ENCODE results near the gene NHS.

The NHS gene

DNA sequence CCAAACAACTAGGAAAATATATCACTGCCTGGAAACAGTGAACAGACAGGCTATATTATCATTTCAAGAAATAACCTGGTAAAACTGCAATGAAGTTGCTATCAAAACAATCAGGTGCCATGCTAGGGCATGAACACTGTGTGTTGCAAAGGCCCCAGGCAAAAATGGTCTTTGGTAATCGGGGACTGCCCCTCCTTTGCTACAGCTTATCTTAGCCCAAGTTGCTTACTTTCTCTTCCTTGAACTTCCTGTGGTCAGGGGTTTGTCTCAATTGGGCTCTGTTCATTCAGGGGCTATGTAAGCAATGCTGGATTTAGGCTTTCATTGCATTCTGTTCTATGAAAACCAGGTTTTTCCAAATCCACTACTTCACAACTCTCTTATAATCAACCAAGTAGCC lies 392.7 kb downstream of the NHS start:
- Histone ChIP-seq H3K36me3 (ENCODE audit: control insufficient read depth, insufficient read depth, low read length) (no peaks in the 10 kb centered on the region), H3K9me3 (ENCODE audit: control insufficient read depth, low read length) (no peaks in the 10 kb centered on the region), H3K4me3 (ENCODE audit: insufficient read depth, low read depth, low read length) (no peak overlapping the region), H3K27ac (ENCODE audit: insufficient read depth, low read depth, low read length, poor library complexity, severe bottlenecking) (no peak overlapping the region), H3K4me1 (ENCODE audit: control insufficient read depth, insufficient read depth, low read length) (no peaks in the 10 kb centered on the region), H3K27me3 (ENCODE audit: control insufficient read depth, insufficient read depth, low read length, poor library complexity, severe bottlenecking) (peaks cover 7% of the 10 kb centered on the region)
- 71 to 78% methylated on average over 1 of the region's 1 CpG for WGBS, 2 experiments

DNA sequence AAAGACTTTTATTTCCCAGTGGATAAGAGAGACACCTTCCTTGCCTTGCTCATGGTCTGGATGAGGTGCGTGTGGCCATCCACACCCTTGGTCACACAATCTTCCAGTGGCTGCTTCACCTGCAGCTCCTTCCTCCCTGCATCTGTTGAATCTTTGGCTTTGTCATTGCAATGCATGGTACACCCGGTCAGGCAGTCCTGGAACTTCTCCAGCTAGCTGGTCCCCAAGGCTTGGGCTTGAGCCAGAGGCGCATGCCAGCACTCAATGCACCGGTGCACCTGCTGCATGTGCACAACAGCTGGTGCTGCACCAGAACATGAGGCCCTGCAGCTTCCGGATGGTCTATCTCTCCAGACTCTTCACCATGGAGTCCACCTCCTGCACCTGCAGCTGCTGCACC lies 394.0 kb downstream of the NHS start:
- Histone ChIP-seq H3K27ac (ENCODE audit: insufficient read depth, low read depth, low read length, poor library complexity, severe bottlenecking) (no peak overlapping the region), H3K36me3 (ENCODE audit: control insufficient read depth, insufficient read depth, low read length) (no peaks in the 10 kb centered on the region), H3K4me3 (ENCODE audit: insufficient read depth, low read depth, low read length) (no peak overlapping the region), H3K27me3 (ENCODE audit: control insufficient read depth, insufficient read depth, low read length, poor library complexity, severe bottlenecking) (peaks cover 14% of the 10 kb centered on the region), H3K9me3 (ENCODE audit: control insufficient read depth, low read length) (no peaks in the 10 kb centered on the region), H3K4me1 (ENCODE audit: control insufficient read depth, insufficient read depth, low read length) (no peaks in the 10 kb centered on the region)
- WGBS, 2 experiments, result 89 to 96% methylated on average over 5 of the region's 5 CpGs

DNA sequence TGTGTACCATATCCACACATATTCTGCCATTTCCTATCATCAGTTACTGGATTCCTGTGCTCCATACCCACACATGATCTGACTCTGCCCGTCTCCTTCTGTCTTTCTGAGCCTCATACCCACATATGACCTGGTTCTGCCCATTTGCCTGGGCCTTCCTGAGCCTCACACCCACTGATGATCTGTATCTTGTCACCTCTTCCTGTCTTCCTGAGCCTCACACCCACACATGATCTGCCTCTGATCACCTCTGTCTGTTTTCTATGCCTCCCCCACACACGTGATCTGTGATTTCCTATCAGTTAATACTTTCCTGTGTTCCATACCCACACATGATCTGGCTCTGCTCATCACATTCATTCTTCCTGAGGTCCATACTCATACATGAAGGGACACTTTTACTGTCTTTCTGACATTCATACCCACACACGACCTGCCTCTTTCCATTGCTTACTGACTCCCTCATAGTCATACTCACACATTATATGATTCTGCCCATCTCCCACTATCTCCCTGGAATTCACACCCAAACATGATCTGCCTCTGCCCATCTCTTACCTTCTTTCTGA lies 394.8 kb downstream of the NHS start:
- H3K27me3 ChIP-seq (ENCODE audit: control insufficient read depth, insufficient read depth, low read length, poor library complexity, severe bottlenecking), result peaks cover 14% of the 10 kb centered on the region
- no peak overlapping the region for H3K4me3 ChIP-seq (ENCODE audit: insufficient read depth, low read depth, low read length)
- 76 to 77% methylated on average over 3 of the region's 3 CpGs for WGBS, 2 experiments

DNA sequence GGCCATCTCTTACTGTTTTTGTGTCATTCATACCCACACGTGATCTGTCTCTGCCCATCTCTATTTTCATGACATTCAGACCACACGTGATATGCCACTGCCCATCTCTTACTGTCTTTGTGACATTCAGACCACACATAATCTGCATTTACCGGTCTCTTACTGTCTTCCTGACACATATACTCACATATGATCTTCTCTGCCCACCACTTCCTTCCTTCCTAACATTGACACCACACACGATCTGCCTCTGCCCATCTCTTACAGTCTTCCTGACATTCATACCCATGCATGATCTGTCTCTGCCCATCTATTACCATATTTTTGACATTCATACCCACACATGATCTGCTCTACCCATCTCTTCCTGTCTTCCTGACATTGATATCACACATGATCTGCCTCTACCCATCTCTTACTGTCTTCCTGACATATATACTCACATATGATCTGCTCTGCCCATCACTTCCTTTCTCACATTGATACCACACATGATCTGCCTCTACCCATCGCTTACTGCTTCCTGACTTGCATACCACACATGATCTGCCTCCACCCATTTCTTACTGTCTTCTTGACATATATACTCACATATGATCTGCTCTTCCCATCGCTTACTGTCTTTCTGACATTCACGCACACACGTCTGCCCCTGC lies 398.3 kb downstream of the NHS start:
- 84 to 88% methylated on average over 8 of the region's 8 CpGs for WGBS, 2 experiments
- Histone ChIP-seq H3K27me3 (ENCODE audit: control insufficient read depth, insufficient read depth, low read length, poor library complexity, severe bottlenecking) (peaks cover 14% of the 10 kb centered on the region), H3K36me3 (ENCODE audit: control insufficient read depth, insufficient read depth, low read length) (no peaks in the 10 kb centered on the region), H3K9me3 (ENCODE audit: control insufficient read depth, low read length) (no peaks in the 10 kb centered on the region), H3K4me1 (ENCODE audit: control insufficient read depth, insufficient read depth, low read length) (no peaks in the 10 kb centered on the region), H3K4me3 (ENCODE audit: insufficient read depth, low read depth, low read length) (no peak overlapping the region), H3K27ac (ENCODE audit: insufficient read depth, low read depth, low read length, poor library complexity, severe bottlenecking) (no peak overlapping the region)

More for the DNA sequence above, 394.8 kb downstream of the NHS start:
- H3K9me3 ChIP-seq (ENCODE audit: control insufficient read depth, low read length), result no peaks in the 10 kb centered on the region
- no peaks in the 10 kb centered on the region for H3K36me3 ChIP-seq (ENCODE audit: control insufficient read depth, insufficient read depth, low read length)
- H3K4me1 ChIP-seq (ENCODE audit: control insufficient read depth, insufficient read depth, low read length), result no peaks in the 10 kb centered on the region
- H3K27ac ChIP-seq (ENCODE audit: insufficient read depth, low read depth, low read length, poor library complexity, severe bottlenecking), result no peak overlapping the region

DNA sequence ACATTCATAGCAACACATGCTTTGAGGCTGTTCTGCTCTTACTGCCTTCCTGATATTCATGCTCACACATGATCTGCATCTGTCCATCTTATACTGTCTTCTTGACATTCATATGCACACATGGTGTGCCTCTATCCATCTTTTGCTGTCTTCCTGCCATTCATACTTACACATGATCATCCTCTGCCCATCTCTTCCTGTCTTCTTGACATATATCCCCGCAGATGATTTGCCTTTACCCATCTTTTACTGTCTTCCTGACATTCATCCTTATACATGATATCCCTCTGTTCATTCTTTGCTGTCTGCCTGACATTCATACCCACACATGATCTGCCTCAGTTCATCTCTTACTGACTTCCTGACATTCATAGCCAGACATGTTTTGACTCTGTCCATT lies 399.1 kb downstream of the NHS start:
- Histone ChIP-seq H3K4me1 (ENCODE audit: control insufficient read depth, insufficient read depth, low read length) (no peaks in the 10 kb centered on the region), H3K27me3 (ENCODE audit: control insufficient read depth, insufficient read depth, low read length, poor library complexity, severe bottlenecking) (peaks cover 14% of the 10 kb centered on the region), H3K4me3 (ENCODE audit: insufficient read depth, low read depth, low read length) (no peak overlapping the region), H3K27ac (ENCODE audit: insufficient read depth, low read depth, low read length, poor library complexity, severe bottlenecking) (no peak overlapping the region), H3K9me3 (ENCODE audit: control insufficient read depth, low read length) (no peaks in the 10 kb centered on the region), H3K36me3 (ENCODE audit: control insufficient read depth, insufficient read depth, low read length) (no peaks in the 10 kb centered on the region)
- WGBS, 2 experiments, result 91 to 97% methylated on average over 1 of the region's 1 CpG

DNA sequence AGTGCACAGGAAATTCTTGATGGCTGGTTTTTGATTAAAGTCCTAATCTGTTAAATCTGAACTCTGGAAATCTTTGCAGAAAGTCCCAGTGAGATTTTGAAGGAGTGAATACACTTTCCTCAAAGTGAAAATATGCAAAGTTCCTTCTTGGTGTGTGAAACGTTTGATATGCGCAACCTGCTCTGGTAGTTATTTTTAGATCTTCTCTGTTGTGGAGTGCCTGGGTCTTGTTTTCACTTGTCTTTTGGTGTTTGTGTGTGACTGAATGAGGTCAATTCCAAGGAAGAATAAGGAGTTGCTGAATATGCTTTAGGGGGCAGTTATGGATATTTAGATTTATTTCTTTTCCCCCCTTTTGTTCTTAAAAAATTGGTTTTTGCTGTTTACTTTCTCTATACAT lies 404.0 kb downstream of the NHS start:
- H3K4me1 ChIP-seq (ENCODE audit: control insufficient read depth, insufficient read depth, low read length), result no peaks in the 10 kb centered on the region
- H3K36me3 ChIP-seq (ENCODE audit: control insufficient read depth, insufficient read depth, low read length), result no peaks in the 10 kb centered on the region
- H3K9me3 ChIP-seq (ENCODE audit: control insufficient read depth, low read length), result no peaks in the 10 kb centered on the region
- no peak overlapping the region for H3K27ac ChIP-seq (ENCODE audit: insufficient read depth, low read depth, low read length, poor library complexity, severe bottlenecking)
- no peak overlapping the region for H3K4me3 ChIP-seq (ENCODE audit: insufficient read depth, low read depth, low read length)
- 71 to 75% methylated on average over 2 of the region's 2 CpGs for WGBS, 2 experiments
- no peaks in the 10 kb centered on the region for H3K27me3 ChIP-seq (ENCODE audit: control insufficient read depth, insufficient read depth, low read length, poor library complexity, severe bottlenecking)

DNA sequence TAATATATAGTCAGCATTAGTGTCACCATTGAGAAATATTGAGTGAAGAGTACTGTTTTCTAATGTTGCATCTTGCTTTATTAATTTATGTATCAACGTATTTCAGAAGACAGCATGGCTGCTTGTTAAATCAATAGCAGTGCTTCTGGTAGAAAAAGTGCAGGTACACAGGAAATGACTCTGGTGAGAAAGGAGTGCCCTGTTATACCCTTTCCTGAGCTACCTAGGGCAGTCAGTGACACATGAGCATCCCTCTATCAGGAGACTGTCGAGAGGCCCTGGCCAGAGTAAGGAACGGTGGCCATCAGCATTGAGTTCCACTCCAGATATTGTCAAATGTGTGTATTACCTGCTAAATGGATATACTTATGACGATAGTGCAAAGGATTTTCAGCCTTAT lies 404.4 kb downstream of the NHS start:
- Histone ChIP-seq H3K27me3 (ENCODE audit: control insufficient read depth, insufficient read depth, low read length, poor library complexity, severe bottlenecking) (no peaks in the 10 kb centered on the region), H3K36me3 (ENCODE audit: control insufficient read depth, insufficient read depth, low read length) (no peaks in the 10 kb centered on the region), H3K9me3 (ENCODE audit: control insufficient read depth, low read length) (no peaks in the 10 kb centered on the region), H3K27ac (ENCODE audit: insufficient read depth, low read depth, low read length, poor library complexity, severe bottlenecking) (no peak overlapping the region), H3K4me3 (ENCODE audit: insufficient read depth, low read depth, low read length) (no peak overlapping the region), H3K4me1 (ENCODE audit: control insufficient read depth, insufficient read depth, low read length) (no peaks in the 10 kb centered on the region)
- WGBS, 2 experiments, result 95 to 97% methylated on average over 4 of the region's 4 CpGs

Measured in ectodermal cell (in vitro differentiated cells).